Activated CD4-positive, alpha-beta T cell treated with anti-CD3 and anti-CD28 coated beads for 1 hour (primary cell): ENCODE measurements around the gene TMEM236.

ENCODE experiments used
- DNase-seq: peaks from one replicate; pipeline ENCODE4 v3.0.0-alpha.2; 2020

Gene TMEM236

GRCh38 chr10:17743437-17743836, 8.6 kb upstream of the TMEM236 start:
- no peak for DNase-seq

- no peak for DNase-seq
Observed at GRCh38 chr10:17744341-17744861, 7.6 kb upstream of the TMEM236 start.

GRCh38 chr10:17747883-17748550, 4.0 kb upstream of the TMEM236 start:
- DNase-seq: no peak

GRCh38 chr10:17749890-17750289, 2.1 kb upstream of the TMEM236 start:
- no peak for DNase-seq

- no peak for DNase-seq
Observed at GRCh38 chr10:17756557-17757217, 4.7 kb downstream of the TMEM236 start.

- DNase-seq: no peak
Observed at GRCh38 chr10:17758200-17758599, 6.2 kb downstream of the TMEM236 start.

- DNase-seq: no peak
Observed at GRCh38 chr10:17758896-17759295, 6.9 kb downstream of the TMEM236 start.

- DNase-seq: no peak
Observed at GRCh38 chr10:17764142-17764541, 12.1 kb downstream of the TMEM236 start.

- DNase-seq: no peak
Observed at GRCh38 chr10:17765602-17766001, 13.6 kb downstream of the TMEM236 start.

- no peak for DNase-seq
Observed at GRCh38 chr10:17766731-17767130, 14.7 kb downstream of the TMEM236 start.

GRCh38 chr10:17768496-17768895, 16.5 kb downstream of the TMEM236 start:
- DNase-seq: no peak

- no peak for DNase-seq
Observed at GRCh38 chr10:17768957-17769356, 17.0 kb downstream of the TMEM236 start.

- no peak for DNase-seq
Observed at GRCh38 chr10:17771017-17771416, 19.0 kb downstream of the TMEM236 start.

GRCh38 chr10:17779784-17780183, 27.8 kb downstream of the TMEM236 start:
- no peak for DNase-seq

GRCh38 chr10:17780727-17781126, 28.7 kb downstream of the TMEM236 start:
- no peak for DNase-seq

- DNase-seq: no peak
Observed at GRCh38 chr10:17781856-17782255, 29.9 kb downstream of the TMEM236 start.

- DNase-seq: no peak
Observed at GRCh38 chr10:17782921-17783665, 31.1 kb downstream of the TMEM236 start.

GRCh38 chr10:17783751-17784150, 31.8 kb downstream of the TMEM236 start:
- no peak for DNase-seq

- DNase-seq: no peak
Observed at GRCh38 chr10:17784688-17785087, 32.7 kb downstream of the TMEM236 start.

- no peak for DNase-seq
Observed at GRCh38 chr10:17785276-17785930, 33.4 kb downstream of the TMEM236 start.

GRCh38 chr10:17787087-17787961, 35.3 kb downstream of the TMEM236 start:
- DNase-seq: no peak

GRCh38 chr10:17788646-17789045, 36.6 kb downstream of the TMEM236 start:
- DNase-seq: no peak
